ENCODE measurements around the gene TIMM17B.

TIMM17B gene

GRCh38 chrX:48910926-48911411 lies 13.4 kb upstream of the TIMM17B start:
- H3K4me3 Mint-ChIP-seq: peak overlapping the region; percentile 95
- H3K4me1 Mint-ChIP-seq: peaks cover 54% of the 10 kb centered on the region
- no peak for DNase-seq
- no peaks in the 10 kb centered on the region for H3K9me3 Mint-ChIP-seq
- peak; percentile 5 for ATAC-seq
- H3K27ac Mint-ChIP-seq: peak overlapping the region; percentile 95
- peaks cover 33% of the 10 kb centered on the region for H3K36me3 Mint-ChIP-seq (ENCODE audit: low read depth)
- no peaks in the 10 kb centered on the region for H3K27me3 Mint-ChIP-seq

GRCh38 chrX:48909703-48910294 lies 12.2 kb upstream of the TIMM17B start:
- Mint-ChIP-seq H3K27ac (no peak overlapping the region), H3K4me1 (peaks cover 44% of the 10 kb centered on the region), H3K4me3 (peak overlapping the region; percentile 95), H3K36me3 (ENCODE audit: low read depth) (peaks cover 22% of the 10 kb centered on the region), H3K9me3 (no peaks in the 10 kb centered on the region), H3K27me3 (no peaks in the 10 kb centered on the region)
- ATAC-seq (no peak), DNase-seq (no peak)

- H3K36me3 Mint-ChIP-seq (ENCODE audit: low read depth): peaks cover 12% of the 10 kb centered on the region
- no peak overlapping the region for H3K4me3 Mint-ChIP-seq
- DNase-seq (no peak), ATAC-seq (no peak)
- H3K27ac Mint-ChIP-seq: no peak overlapping the region
- H3K4me1 Mint-ChIP-seq: peaks cover 32% of the 10 kb centered on the region
- H3K9me3 Mint-ChIP-seq: no peaks in the 10 kb centered on the region
- no peaks in the 10 kb centered on the region for H3K27me3 Mint-ChIP-seq
Measured at GRCh38 chrX:48908600-48908999, 11.0 kb upstream of the TIMM17B start.

GRCh38 chrX:48905090-48905790 lies 7.7 kb upstream of the TIMM17B start:
- Mint-ChIP-seq H3K27ac (no peak overlapping the region), H3K4me1 (peaks cover 3% of the 10 kb centered on the region), H3K4me3 (no peak overlapping the region), H3K36me3 (ENCODE audit: low read depth) (peaks cover 2% of the 10 kb centered on the region), H3K9me3 (no peaks in the 10 kb centered on the region), H3K27me3 (no peaks in the 10 kb centered on the region)
- DNase-seq (no peak), ATAC-seq (no peak)

GRCh38 chrX:48904626-48905025 lies 7.1 kb upstream of the TIMM17B start:
- H3K27me3 Mint-ChIP-seq: no peaks in the 10 kb centered on the region

DNA sequence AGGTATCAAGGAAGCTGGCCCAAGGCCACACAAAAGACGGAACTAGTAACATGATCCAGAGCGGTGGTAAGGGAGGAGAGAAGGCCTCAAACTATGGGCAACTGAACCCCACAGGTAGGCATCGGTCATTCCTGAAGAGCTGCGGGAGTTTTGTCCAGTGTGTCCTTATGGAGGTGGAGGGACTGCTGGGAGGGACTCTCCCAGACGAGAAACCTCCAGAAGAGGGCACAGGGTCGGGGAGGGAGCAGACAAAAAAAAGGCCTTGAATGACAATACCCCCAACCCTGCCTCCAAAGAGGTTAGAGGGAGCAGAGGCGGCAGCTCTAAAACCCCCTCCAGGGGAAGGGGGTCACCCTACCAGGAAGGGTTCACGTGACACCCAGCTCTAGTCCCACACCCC lies 6.6 kb upstream of the TIMM17B start:
- DNase-seq (no peak), ATAC-seq (no peak)
- no peaks in the 10 kb centered on the region for H3K27me3 Mint-ChIP-seq
- peaks cover 4% of the 10 kb centered on the region for H3K4me1 Mint-ChIP-seq
- no peaks in the 10 kb centered on the region for H3K9me3 Mint-ChIP-seq
- H3K4me3 Mint-ChIP-seq: no peak overlapping the region
- peaks cover 2% of the 10 kb centered on the region for H3K36me3 Mint-ChIP-seq (ENCODE audit: low read depth)
- H3K27ac Mint-ChIP-seq: no peak overlapping the region

More at GRCh38 chrX:48904626-48905025, 7.1 kb upstream of the TIMM17B start:
- Mint-ChIP-seq H3K36me3 (ENCODE audit: low read depth) (peaks cover 2% of the 10 kb centered on the region), H3K27ac (no peak overlapping the region), H3K9me3 (no peaks in the 10 kb centered on the region), H3K4me1 (peaks cover 2% of the 10 kb centered on the region), H3K4me3 (no peak overlapping the region)
- no peak for ATAC-seq
- no peak for DNase-seq

- Mint-ChIP-seq H3K4me1 (peaks cover 4% of the 10 kb centered on the region), H3K4me3 (no peak overlapping the region), H3K27me3 (no peaks in the 10 kb centered on the region), H3K36me3 (ENCODE audit: low read depth) (peaks cover 2% of the 10 kb centered on the region), H3K9me3 (no peaks in the 10 kb centered on the region), H3K27ac (no peak overlapping the region)
- ATAC-seq: no peak
- DNase-seq: no peak
Measured at GRCh38 chrX:48903290-48903689, 5.7 kb upstream of the TIMM17B start.

DNA sequence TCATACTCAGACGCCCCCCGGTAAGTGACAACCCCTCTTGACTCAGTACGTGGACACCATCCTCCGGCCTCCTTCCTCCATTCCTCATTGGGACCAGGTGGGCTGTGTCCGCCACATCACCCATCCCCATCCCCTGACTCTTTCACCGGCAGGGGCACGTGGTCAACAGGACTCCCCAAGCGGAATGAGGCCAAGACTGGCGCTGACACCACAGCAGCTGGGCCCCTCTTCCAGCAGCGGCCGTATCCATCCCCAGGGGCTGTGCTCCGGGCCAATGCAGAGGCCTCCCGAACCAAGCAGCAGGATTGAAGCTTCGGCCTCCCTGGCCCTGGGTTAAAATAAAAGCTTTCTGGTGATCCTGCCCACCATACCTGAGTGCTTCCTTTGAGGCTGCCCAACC lies 5.2 kb upstream of the TIMM17B start:
- peaks cover 2% of the 10 kb centered on the region for H3K36me3 Mint-ChIP-seq (ENCODE audit: low read depth)
- H3K27ac Mint-ChIP-seq: no peak overlapping the region

GRCh38 chrX:48902135-48902534 lies 4.6 kb upstream of the TIMM17B start:
- Mint-ChIP-seq H3K36me3 (ENCODE audit: low read depth) (peaks cover 2% of the 10 kb centered on the region), H3K4me1 (peaks cover 11% of the 10 kb centered on the region), H3K4me3 (no peak overlapping the region), H3K9me3 (no peaks in the 10 kb centered on the region), H3K27me3 (no peaks in the 10 kb centered on the region), H3K27ac (no peak overlapping the region)
- DNase-seq: no peak
- ATAC-seq: no peak

More for the DNA sequence above, 5.2 kb upstream of the TIMM17B start:
- H3K4me3 Mint-ChIP-seq: no peak overlapping the region
- H3K27me3 Mint-ChIP-seq: no peaks in the 10 kb centered on the region
- DNase-seq (no peak), ATAC-seq (no peak)
- H3K9me3 Mint-ChIP-seq: no peaks in the 10 kb centered on the region
- peaks cover 7% of the 10 kb centered on the region for H3K4me1 Mint-ChIP-seq

DNA sequence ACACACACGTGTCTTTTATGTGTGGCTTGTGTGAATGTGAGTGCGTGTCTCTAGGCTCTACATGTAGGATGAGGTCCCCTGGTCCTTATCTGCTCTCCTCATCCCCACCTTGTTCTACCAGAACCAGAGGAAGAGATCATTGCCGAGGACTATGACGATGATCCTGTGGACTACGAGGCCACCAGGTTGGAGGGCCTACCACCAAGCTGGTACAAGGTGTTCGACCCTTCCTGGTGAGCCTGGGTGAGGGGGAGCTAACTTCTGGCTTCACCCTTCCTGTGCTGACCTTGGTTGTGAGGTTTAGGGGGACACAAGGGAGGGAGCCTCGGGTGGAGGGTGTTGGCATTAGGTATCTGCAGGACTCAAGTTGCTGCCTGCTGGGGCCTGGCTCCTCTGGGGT lies 3.5 kb upstream of the TIMM17B start:
- no peaks in the 10 kb centered on the region for H3K9me3 Mint-ChIP-seq
- H3K4me3 Mint-ChIP-seq: no peak overlapping the region
- DNase-seq: no peak
- H3K4me1 Mint-ChIP-seq: peaks cover 20% of the 10 kb centered on the region
- no peaks in the 10 kb centered on the region for H3K27me3 Mint-ChIP-seq
- ATAC-seq: no peak
- no peak overlapping the region for H3K27ac Mint-ChIP-seq
- H3K36me3 Mint-ChIP-seq (ENCODE audit: low read depth): peaks cover 2% of the 10 kb centered on the region

GRCh38 chrX:48899078-48899410 lies 1.5 kb upstream of the TIMM17B start:
- Mint-ChIP-seq H3K4me3 (peak overlapping the region; percentile 91), H3K9me3 (no peaks in the 10 kb centered on the region), H3K27ac (no peak overlapping the region), H3K36me3 (ENCODE audit: low read depth) (peaks cover 5% of the 10 kb centered on the region), H3K27me3 (no peaks in the 10 kb centered on the region), H3K4me1 (peaks cover 25% of the 10 kb centered on the region)
- DNase-seq (no peak), ATAC-seq (no peak)

- H3K27ac Mint-ChIP-seq: peak overlapping the region; percentile 96
- no peaks in the 10 kb centered on the region for H3K27me3 Mint-ChIP-seq
- H3K4me1 Mint-ChIP-seq: peaks cover 26% of the 10 kb centered on the region
- no peaks in the 10 kb centered on the region for H3K9me3 Mint-ChIP-seq
- ATAC-seq (peak; percentile 27), DNase-seq (peak; percentile 68)
- peak overlapping the region; percentile 91 for H3K4me3 Mint-ChIP-seq
- H3K36me3 Mint-ChIP-seq (ENCODE audit: low read depth): peaks cover 5% of the 10 kb centered on the region
Measured at GRCh38 chrX:48897157-48897624, 377 bp downstream of the TIMM17B start.

- H3K4me3 Mint-ChIP-seq: peak overlapping the region; percentile 91
- H3K27ac Mint-ChIP-seq: peak overlapping the region; percentile 96
- no peak for DNase-seq
- peaks cover 29% of the 10 kb centered on the region for H3K4me1 Mint-ChIP-seq
- H3K9me3 Mint-ChIP-seq: no peaks in the 10 kb centered on the region
- peaks cover 5% of the 10 kb centered on the region for H3K36me3 Mint-ChIP-seq (ENCODE audit: low read depth)
- H3K27me3 Mint-ChIP-seq: no peaks in the 10 kb centered on the region
- ATAC-seq: no peak
Measured at GRCh38 chrX:48896611-48897011, 957 bp downstream of the TIMM17B start.

DNA sequence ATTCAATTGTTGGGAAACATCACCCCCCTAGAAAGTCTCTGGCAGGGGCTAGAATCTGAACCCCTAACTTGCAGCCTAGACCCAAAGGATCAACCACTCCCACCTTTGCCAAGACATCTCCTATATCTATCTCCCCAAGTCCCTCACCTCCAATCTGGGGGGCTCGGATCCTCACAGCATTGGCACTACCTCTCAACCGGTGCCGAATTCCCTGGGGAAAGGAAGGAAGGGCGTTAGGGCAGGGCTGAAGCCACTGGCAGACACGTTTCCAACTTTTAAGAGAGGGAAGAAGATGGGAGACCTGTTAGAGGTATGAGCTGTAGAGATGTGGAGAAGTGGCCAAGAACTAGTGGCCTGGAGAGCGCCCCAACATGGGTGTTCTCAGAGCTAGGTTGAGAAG lies 2.7 kb downstream of the TIMM17B start:
- Mint-ChIP-seq H3K9me3 (no peaks in the 10 kb centered on the region), H3K27ac (peak overlapping the region; percentile 46), H3K4me3 (no peak overlapping the region), H3K4me1 (peaks cover 38% of the 10 kb centered on the region), H3K27me3 (no peaks in the 10 kb centered on the region), H3K36me3 (ENCODE audit: low read depth) (peaks cover 4% of the 10 kb centered on the region)
- DNase-seq (no peak), ATAC-seq (no peak)

DNA sequence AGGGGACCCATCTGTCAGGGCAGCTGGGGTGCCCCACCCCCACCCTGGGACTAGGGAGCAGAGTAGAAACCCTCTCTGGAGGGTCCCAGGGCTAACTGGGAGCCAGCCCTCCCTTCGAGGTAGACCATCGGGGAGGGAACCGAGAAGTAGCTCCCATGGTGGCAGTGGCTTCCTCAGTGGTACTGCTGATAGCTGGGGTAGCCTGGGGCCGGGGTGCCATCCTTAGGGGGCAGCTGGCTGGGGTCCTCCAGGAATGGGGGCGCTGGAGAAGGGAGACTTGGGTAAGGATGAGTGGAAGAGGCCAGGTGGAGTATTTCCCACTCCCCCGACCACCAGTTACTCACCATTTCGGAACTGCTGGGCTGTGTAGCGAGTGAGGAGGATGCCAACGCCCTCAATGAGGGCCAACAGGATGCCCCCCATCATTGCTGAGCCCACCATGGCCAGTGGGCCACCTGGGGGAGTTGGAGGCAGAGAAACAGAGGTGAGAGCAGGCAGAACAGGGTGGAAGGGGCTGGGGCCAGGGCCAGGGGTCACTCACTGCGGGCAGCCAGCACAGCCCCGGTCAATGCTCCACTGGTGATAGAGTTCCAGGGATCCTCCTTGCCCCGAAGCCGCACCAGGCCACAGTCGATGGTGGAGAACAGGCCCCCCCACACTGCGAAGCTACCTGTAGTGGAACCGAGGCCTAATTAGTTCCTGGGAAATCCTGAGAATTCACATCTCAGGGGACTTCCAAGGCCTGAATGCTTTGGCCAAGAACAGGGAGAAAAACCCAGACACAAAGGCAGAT lies 3.8 kb downstream of the TIMM17B start:
- no peak for DNase-seq
- H3K27ac Mint-ChIP-seq: no peak overlapping the region
- H3K4me1 Mint-ChIP-seq: peaks cover 34% of the 10 kb centered on the region
- H3K9me3 Mint-ChIP-seq: no peaks in the 10 kb centered on the region
- H3K4me3 Mint-ChIP-seq: no peak overlapping the region
- H3K36me3 Mint-ChIP-seq (ENCODE audit: low read depth): peaks cover 4% of the 10 kb centered on the region
- ATAC-seq: no peak
- H3K27me3 Mint-ChIP-seq: no peaks in the 10 kb centered on the region
